ENCODE data around the gene SSTR3. TPM values are rescaled to one million over a fixed set of nuclear protein-coding genes. Genes with fewer than 3 reads are reported as not detected.
A peak's percentile ranks its signal among the peaks of the same experiment; 100 is the strongest.
"Not testable (repeated sequence)": the region's sequence is repeated elsewhere in the genome, so short reads cannot be mapped to it uniquely, and the experiment has no call there.

The SSTR3 gene
- total RNA-seq, 1 donor from 2014 or later: not detected

DNA sequence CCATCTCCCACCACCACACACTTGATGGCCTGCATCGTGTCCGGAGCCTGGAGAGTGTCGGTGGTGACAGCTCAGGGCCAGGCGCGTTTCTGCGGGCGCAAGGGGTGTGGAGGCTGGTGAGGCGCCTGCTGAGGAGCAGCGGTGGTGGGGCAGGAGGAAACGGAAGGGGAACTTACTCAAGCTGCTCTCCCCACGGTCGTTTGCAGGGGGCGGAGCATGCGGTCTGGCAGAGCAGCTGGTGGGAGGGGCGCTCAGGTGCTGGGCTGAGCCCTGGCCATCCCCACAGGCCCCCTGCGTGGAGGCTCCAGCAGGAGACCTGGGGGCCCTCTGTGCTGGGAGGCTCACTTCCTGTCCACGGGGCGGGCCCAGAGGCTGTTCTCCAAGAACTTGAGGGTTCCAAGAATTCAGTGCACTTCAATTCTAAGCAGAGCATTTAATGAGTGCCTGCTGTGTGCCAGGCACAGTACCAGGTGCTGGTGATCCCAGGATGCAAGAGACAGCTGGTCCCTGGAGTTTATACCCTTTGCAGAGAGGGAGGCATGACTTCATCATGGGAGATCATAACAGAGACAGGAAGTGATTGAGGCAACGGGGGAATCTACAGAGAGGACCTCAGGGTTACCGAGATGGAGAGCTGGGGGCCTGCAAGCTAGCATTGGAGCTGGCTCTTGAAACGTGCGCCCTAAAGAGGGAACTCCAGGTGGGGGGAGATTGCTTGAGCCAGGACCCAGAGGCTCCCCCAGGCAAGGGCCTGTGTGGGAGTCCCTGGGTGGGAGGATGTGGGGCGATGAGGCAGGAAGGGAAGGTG lies 32.0 kb upstream of the SSTR3 start, which contains the start of gene RAC2:
TSS of gene RAC2 (minus strand) at position 156 of the 808 bp plus-strand sequence. CDS start at position 35, 121 bp downstream.
- ATAC-seq (peak; percentile 71), DNase-seq (ENCODE audit: low spot score) (peak; percentile 71)
- intact Hi-C loops (cut with DNase I): no loop called here

DNA sequence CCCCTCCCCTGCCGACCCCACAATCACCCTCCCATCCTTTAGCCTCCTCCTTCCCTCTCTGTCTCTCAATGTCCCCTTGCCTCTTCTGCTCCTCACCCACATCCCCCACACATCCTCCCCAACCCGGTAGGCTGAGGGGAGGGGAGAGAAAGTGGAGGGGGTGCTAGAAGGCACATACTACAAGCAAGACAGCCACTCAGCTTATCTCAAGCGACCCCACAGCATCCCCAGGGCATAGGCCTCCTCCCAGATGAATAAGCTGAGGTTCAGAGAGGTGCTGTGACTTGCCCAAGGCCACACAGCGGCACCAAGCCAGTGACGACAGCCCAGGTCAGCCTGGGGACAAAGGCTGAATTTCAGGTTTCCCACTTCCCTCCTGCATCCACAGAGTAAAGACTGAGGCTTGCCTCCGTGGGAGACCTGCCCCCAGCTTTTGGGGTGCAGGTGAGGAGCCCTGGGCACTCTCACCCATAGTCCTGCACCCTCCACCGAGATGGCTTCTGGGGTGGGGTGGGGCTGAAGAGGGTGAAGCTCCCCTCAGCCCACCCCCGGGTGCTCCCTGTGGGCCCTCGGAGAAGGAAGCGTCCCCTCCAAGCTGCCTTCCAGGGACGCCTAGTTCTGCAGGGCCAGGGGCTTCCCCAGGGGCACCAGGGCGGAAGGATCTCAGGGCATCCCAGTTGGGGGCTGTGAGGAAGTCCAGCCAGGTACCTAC lies 31.3 kb upstream of the SSTR3 start:
- ATAC-seq: no peak
- intact Hi-C loops (cut with DNase I): no loop called here

DNA sequence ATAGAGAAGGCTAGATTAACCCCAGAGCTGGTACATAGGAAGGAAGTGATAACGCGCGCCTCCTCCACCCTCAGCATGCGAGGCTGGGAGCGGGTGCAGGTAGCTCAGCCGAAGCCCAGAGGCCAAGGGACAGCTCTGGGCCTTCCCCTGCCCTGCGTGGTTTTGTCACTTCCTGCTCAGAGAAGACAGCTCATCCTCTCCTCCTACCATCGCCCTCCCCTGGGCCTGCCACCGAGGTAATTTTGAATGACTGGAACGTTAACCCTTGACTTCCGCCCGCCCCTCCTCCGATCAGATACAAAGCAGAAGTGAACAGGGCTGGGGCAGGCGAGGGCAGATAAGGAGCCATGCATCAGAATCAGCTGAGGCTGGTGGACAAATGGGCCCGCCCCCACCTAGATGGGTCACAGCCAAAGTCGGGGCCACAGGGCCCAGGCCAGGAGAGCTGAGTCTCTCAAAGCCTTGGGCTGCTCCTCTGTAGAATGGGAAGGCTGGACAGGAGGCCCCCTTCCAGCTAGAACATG lies 30.2 kb upstream of the SSTR3 start:
- intact Hi-C loops (cut with DNase I): no loop called here
- DNase-seq (ENCODE audit: low spot score) (no peak), ATAC-seq (peak; percentile 60)

More for the DNA sequence above, 31.3 kb upstream of the SSTR3 start:
- DNase-seq (ENCODE audit: low spot score): no peak

DNA sequence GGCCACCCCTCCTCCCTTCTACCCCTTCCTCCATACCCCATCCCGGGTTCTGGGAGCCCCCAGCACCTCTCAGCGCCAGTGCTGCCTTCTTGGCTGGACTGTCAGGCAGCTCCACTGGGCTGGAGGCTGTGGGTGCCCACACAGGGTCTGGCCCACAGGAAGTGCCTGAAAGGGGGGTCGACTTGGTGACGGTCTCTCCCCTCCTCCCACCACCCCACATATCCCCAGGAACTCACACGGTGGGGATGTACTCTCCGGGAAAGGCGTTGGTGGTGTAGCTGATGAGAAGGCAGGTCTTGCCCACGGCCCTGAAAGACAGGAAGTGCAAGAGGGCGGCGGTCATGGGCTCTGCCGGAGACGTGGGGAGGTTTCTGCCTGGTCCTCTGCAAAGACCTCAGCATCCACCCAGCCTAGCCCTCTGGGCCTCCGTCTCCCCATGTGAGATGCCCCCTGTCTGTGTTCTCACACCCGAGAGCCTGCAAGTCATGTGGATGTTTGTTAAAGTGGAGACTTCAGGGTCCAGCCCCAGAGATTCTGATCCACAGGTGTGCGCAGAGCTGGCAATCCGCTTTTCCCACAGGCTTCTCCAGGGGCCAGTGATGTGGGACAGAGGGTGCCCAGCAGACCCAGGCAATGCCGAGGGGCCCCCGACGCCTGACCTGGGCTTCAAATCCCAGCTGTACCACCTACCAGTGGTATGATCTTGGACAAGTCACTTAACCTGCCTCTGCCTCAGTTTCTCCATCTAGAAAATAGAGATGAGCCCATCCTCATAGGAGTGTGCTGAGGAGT lies 29.3 kb upstream of the SSTR3 start:
- no peak for ATAC-seq
- no peak for DNase-seq (ENCODE audit: low spot score)
- intact Hi-C loops (cut with DNase I): no loop called here

DNA sequence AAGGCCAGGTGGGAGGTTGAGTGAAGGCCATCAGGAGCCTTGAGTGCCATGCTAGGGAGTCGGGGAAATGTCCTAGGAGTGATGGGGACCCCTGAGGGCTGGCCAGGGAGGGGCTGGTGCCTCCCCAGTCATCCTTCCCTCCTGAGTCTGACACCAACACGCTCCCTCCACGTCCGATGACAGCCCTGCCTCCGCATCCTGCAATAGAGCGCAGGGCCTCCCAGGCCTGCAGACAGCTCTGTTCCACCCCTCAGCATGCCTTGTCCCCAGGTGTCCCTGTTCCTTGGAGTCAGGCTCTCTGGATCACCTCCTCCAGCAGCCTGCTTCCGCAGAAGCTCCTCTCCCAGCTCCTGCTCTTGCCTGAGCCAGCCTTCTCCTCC lies 28.7 kb upstream of the SSTR3 start:
- DNase-seq (ENCODE audit: low spot score) (no peak), ATAC-seq (no peak)
- intact Hi-C loops (cut with DNase I): no loop called here

DNA sequence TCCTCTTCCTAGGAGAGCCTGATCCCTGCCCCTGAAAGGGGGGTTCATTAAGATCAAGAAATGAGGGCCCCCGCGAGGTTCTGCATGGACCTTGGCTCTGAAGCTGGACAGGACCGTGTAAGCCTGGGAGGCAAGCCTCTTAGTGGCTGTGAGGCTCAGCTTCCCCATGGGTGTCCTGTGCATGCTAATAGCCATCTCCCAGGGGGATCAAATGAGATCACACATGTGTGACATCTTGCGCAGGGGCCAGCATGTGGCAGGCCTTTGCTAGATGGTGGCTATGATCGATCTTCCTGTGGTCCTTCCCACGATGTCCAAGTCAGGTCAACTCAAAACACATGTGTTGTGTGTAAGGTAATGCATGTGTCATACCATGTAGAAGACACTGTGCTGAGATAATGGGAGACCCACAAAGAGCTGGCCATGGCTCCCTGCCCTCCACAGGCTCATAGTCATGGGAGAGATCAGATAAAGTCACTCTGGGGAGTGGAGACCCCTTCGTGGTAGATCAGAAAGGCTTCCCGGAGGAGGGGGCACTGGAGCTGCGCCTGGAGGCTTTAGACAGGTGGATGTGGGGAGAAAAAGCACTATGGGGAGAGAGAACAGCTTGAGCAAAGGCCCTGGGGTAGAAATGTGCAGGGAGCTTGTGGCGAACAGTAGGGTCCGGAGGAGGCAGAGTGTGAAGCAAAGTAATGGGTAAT lies 28.1 kb upstream of the SSTR3 start:
- ATAC-seq (no peak), DNase-seq (ENCODE audit: low spot score) (no peak)
- intact Hi-C loops (cut with DNase I): no loop called here

DNA sequence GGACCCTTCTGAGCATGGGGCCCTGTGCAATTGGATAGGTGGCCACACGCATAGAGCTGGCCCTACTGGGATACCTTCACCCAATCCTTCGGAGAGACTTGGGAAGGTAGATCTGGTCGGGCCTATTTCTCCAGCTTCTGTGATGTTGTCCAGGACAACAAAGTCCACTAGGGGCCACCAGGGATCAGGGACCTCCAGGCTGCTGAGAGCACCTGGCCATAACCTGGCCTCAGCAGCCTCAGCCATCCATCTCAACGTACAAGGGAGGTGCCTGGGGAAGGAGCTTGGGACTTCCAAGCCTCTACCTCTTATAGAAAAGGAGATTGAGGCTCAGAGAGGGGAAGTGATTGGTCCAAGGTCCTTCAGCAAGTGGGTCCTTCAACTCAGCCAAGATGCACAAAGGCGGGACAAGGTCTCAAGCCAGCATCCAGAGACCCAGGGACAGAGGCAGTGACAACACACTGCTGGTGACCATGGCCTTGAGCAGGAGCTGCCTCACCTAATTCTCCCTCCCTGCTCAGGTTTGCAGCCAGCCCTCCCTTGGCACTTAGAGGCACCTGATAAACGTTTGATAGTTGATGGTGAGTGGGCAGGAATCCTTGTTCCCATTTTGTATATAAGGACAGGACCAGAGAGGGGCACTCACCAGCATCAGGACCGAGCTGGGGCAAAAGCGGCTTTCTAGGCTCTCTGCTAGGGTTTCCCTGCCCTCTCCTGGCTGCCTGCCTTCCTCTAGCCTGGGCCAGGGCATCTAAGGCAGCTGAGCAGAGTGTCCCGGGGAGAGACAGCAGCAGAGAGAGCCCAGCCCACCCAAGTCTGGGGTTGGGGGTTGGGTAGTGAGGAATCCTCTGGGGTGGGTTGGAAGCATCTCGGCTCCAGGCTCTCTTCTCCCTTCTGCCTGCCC lies 27.3 kb upstream of the SSTR3 start:
- ATAC-seq: no peak
- DNase-seq (ENCODE audit: low spot score): no peak
- intact Hi-C loops (cut with DNase I): no loop called here

DNA sequence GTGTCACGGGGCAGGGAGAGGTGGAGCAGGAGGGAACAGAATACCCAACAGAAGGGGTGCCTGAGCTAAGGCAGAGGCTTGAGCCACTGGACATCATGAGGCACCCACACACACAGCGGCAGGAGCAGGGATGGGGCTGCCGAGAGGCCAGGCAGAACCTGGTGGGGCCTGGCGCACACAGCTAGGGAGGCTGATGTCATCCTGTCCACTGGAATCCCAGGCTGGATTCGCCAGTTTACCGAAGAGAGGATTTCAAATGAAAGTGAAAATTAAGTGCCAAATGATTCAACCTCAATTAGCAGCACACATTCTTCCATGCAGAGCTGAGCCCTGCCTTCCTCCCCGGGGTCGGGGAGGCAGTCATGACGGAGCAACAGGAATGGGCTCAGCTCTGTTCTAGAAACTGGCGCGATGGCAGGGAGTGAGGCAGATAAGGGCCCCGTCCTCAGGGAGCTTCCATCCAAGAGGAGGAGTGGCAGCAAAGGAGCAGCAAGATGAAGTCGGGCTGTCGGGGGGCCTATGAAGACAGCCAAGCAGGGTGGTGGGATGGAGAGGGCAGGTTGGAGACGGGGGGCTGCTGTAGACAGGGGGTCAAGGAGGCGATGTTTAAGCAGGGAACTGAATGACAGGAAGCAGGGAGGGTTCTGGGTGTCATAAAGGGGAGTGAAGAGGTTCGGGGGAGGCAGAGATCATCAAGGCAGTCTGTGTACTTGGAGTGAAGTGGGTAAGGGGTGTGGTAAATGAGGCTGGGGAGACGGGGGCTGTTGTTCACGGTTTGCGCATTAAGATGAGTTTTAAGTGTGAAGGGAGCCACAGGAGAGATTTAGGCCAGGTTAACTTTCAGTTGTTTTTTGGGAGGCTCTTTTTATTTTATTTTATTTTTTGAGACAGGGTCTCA lies 25.3 kb upstream of the SSTR3 start:
- ATAC-seq (no peak), DNase-seq (ENCODE audit: low spot score) (no peak)
- intact Hi-C loops (cut with DNase I): no loop called here

DNA sequence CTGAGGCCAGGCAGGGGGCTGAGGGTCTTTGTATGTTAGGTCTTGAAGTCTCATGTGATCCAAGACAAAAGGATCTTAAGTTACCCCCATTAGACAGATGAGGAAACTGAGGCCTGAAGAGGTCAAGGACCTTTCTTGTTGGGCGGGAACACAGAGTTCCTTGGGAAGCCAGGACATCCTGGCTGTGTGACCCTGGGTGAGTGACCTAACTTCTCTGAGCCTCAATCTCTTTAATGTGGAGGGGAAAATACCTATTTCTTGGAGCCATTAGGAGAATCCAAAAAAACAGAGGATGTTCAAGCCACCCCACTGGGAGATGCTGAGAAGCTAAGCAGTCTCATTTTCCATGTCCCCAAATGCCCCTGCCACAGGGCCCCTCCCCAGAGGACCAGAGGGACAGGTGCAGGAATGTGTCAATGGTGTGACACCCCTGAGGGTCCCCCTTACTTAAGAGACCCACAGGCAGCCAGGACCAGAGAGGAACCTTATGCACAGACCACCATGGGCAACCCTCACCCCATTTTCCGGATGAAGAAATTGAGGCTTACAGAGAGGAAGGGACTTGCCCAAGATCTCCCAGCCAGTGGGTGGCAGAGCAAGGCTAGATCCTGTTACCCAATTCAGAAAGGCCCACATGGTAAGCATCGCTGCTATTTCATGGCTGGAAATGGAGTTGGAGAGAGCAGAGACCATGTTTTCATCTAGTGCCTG lies 23.8 kb upstream of the SSTR3 start:
- ATAC-seq: no peak
- intact Hi-C loops (cut with DNase I): no loop called here
- no peak for DNase-seq (ENCODE audit: low spot score)

DNA sequence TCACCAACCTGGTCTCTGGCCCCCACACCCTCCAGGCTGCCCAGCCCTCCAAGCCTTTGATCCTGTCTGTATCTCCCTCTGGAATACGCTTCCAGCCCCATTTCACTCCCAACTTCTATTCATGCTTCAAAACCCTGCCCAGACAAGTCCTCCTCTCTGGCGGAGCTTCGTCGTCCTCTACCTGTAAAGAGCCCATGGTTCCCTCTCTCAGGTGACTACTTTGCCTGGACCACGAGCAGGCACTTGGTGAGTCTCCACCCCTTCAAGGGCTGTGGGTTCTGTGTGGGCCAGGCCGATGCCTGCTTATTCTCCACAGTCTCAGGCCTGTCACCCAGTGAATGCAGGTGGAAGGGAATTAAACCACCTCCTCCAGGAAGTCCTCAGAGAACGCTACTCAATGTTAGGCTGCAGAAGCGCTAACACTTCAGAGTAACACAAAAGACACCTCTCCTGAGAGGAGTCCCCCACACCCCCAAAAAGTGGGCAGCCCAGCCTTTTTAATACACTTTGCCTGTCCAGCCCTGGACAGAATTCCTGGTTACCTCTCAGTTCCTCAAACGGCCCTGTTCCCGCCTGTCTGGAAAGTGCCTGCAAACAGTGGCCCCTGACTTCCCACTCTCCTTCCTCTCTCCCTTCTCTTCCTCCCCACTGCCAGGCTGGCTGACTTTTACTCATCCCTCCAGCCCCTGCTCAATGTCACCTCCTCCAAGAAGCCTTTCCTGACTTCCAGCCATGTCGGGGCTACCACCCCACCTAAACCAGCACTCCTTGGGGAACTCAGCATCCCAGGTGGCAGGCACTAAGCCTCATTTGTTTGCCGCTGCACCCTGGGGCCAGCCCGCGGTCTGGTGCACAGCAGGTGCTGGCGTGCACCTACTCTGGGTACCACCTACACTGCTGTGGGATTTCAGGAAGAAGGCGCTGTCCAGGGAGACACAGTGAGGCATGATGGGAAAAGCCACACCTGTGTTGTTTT lies 22.7 kb upstream of the SSTR3 start:
- ATAC-seq (no peak), DNase-seq (ENCODE audit: low spot score) (no peak)
- intact Hi-C loops (cut with DNase I): no loop called here

DNA sequence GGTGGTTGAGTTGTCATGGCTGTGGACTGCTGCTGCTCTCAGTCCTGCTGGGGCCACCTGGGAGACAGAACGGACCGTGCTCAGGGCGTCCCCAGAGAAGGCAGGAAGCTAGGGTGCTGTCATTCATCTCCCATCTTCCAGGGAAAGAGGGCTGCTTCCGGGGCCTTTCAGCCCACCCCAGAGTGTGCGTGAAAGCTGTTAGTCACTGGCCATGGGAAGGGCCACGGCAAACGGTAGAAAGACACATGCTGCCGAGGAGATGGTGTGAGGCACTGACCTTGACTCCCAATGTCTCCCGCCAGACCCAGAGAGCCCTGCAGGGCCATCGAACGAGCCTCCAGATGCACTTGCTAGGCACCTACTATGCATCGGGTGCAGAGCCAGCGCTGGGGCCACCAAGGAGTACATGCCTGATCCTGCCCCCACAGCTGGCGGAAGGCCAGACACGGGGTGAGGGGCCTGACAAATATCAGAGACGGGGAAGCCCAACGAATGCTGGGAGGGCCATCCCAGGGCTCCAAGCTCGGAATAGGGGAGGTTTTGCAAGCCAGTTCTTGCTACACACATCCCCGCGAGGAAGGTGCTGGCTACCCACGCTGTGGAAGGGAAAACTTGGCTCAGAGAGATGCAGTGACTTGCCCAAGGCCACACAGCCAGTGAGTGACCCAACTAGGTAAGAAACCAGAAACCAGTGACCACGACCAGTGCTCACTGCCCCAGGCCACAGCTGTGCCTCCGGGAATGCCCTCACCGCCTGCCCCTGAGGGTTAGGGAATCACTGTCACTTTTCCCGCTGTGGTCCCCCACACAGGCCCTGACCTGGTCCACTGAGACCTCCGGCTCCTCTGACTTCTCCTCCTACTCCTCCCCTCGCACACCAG lies 21.7 kb upstream of the SSTR3 start:
- ATAC-seq (no peak), DNase-seq (ENCODE audit: low spot score) (no peak)
- intact Hi-C loops (cut with DNase I): no loop called here

DNA sequence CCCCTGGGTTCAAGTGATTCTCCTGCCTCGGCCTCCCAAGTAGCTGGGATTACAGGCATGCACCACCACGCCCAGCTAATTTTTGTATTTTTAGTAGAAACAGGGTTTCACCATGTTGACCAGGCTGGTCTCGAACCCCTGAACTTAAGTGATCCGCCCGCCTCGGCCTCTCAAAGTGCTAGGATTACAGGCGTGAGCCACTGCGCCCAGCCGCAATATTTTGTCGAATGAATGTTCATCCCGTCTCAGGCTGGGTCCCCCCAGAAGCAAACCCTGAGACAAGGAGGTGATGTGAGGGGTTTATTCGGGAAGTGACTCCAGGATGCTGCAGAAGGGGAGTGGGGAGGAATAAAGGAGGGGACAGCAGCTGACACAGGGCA lies 21.1 kb upstream of the SSTR3 start:
- DNase-seq (ENCODE audit: low spot score); ATAC-seq; intact Hi-C loops (cut with DNase I): not testable (repeated sequence)

DNA sequence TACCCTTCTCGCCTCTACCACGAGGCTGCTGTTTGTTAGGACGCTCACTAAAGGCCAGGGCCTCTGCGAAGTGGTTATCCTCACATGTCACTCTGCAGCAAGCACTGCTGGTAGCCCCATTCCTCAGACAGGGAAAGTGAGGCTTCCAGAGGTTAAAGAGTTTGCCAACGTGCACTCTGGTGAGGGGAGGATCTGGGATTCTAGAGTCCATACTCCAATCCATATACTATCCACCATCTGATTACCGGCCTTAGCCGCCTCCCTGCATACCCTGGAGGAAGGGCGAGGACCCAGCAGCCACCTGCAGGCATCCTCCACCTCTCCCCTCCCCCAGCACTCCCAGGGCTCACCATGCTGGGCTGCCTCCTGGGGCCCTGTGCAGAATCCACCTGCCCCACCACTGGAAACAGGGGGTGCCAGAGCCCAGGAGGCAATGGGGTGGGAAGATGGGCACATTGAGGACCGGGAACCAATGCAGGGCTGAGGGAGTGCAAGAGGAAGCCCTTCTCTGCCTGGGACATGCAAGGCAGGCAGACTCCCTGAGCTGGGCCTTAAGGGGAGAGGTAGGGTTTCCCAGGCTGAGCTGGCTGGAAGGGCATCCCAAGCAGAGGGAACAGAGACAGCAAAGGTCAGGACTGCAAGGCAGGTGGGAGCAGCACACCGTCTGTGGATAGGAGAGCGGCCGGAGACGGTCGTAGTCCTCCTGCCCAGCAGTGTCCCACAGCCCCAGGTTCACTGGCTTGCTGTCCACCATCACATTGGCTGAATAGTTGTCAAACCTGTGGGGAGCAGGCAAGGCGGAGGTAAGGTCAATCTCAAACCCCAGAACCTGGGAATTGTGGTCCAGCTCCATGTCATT lies 20.1 kb upstream of the SSTR3 start:
- ATAC-seq (no peak), DNase-seq (ENCODE audit: low spot score) (no peak)
- intact Hi-C loops (cut with DNase I): no loop called here
